Stomach (tissue), 9 donors: ENCODE results near the gene CLEC2L. TPM values are rescaled to one million over a fixed set of nuclear protein-coding genes. Genes with fewer than 3 reads are reported as not detected.

Experiments
- DNase-seq, 2 donors: peaks; one replicate each; pipeline versions ENCODE4 v3.0.0 to v3.0.0-alpha.2; 2013 to 2019
- H3K27ac ChIP-seq, 5 donors: fragments of 200-600 bp in 4 of 5; sonication (generic) in 4 of 5; one replicate each; pipeline ENCODE4 v1.5.1; 2013 to 2019; ENCODE audit warnings: mild to moderate bottlenecking in 1 of 5, moderate library complexity in 1 of 5
- H3K27me3 ChIP-seq, 3 donors: fragments of 200-600 bp; sonication (generic); one replicate each; pipeline ENCODE4 v1.5.1; 2017 to 2019; ENCODE audit warnings: mixed run types in 1 of 3
- H3K36me3 ChIP-seq, 4 donors: fragments of 200-600 bp; sonication (generic); 1 replicate in 3 of 4; 2 replicates in 1 of 4; pipeline ENCODE4 v1.5.1; 2016 to 2019
- H3K4me1 ChIP-seq, 4 donors: fragments of 200-600 bp; sonication (generic); one replicate each; pipeline ENCODE4 v1.5.1; 2016 to 2019
- H3K4me3 ChIP-seq, 4 donors: fragments of 200-600 bp; sonication (generic) in 3 of 4; one replicate each; pipeline ENCODE4 v1.5.1; 2016 to 2019; ENCODE audit warnings: mild to moderate bottlenecking in 1 of 4
- H3K9me3 ChIP-seq, 4 donors: fragments of 200-600 bp; sonication (generic); one replicate each; pipeline ENCODE4 v1.5.1; 2016 to 2019
- CTCF ChIP-seq, 7 experiments: fragments of 450-650 bp in 4 of 7; fragments of 200-600 bp in 3 of 7; sonication (generic) in 3 of 7; IDR thresholded peaks; one replicate each; pipeline ENCODE4 v1.5.1; 2016 to 2019; ENCODE audit warnings: antibody characterized with exemption in 7 of 7, control low read depth in 2 of 7, mild to moderate bottlenecking in 1 of 7
- EP300 ChIP-seq: sonication (generic); formaldehyde crosslinking; IDR thresholded peaks from one replicate; pipeline ENCODE4 v1.6.1; 2017; ENCODE audit warnings: antibody characterized with exemption
- POLR2A ChIP-seq, 4 donors: fragments of 450-650 bp; IDR thresholded peaks; one replicate each; pipeline ENCODE4 v1.6.1; 2016; ENCODE audit warnings: antibody characterized with exemption in 4 of 4, control low read depth in 2 of 4, mild to moderate bottlenecking in 1 of 4, moderate library complexity in 1 of 4
- POLR2AphosphoS5 ChIP-seq, 3 donors: sonication (generic); formaldehyde crosslinking; IDR thresholded peaks; one replicate each; pipeline ENCODE4 v1.6.1; 2016; ENCODE audit warnings: antibody characterized with exemption in 3 of 3
- WGBS, 5 donors: extraction: QIAGEN DNeasy Blood & Tissue Kit in 3 of 5; methylation state at CpG; one replicate each; pipeline versions ENCODE4 v1.1.5 to v1.1.7; 2013 to 2018; 5-methylcytosine and 5-hydroxymethylcytosine counted together
- intact Hi-C: fragments of 100-400 bp; cut with DNase I; formaldehyde crosslinking; loops from one replicate; pipeline ENCODE4 v1.15.1; 2023; ENCODE audit warnings: low total_unique reads
- polyA plus RNA-seq, 3 donors: library from polyadenylated mRNA; stranded (reverse); fragments of 200-250 nt; gene quantifications; one replicate each; pipeline ENCODE4 v1.2.3, GENCODE V29; 2013
- total RNA-seq, 5 donors: library from RNA; depleted of rRNA; stranded (reverse); fragments of >200 nt; gene quantifications; one replicate each; pipeline versions ENCODE4 v1.1.0 to v1.2.3, GENCODE V29; 2014 to 2016
- donor health status: healthy with polysubstance abuse.
- donor health status: Bipolar disorder and iron deficiency.
- donor health status: healthy.

The CLEC2L gene
- total and polyA plus RNA-seq, 8 donors: 0.61 TPM; not detected in 7

GRCh38 chr7:139505563-139505962 is 17.9 kb upstream of the CLEC2L start:
- DNase-seq: no peak
- Histone ChIP-seq H3K4me3 (no peak overlapping the region), H3K27ac (no peak overlapping the region), H3K9me3 (no peaks in the 10 kb centered on the region), H3K36me3 (no peaks in the 10 kb centered on the region), H3K4me1 (peaks cover 0 to 1% (median under 1%) of the 10 kb centered on the region in 4 donors), H3K27me3 (no peaks in the 10 kb centered on the region)
- 67 to 74% (median 70%) methylated on average over 7 to 9 of the region's 9 CpGs for WGBS, 5 donors
- intact Hi-C loops: no loop called here
- TF ChIP-seq CTCF (IDR thresholded peaks at IDR 0.05) (no peak), EP300 (no peak), POLR2AphosphoS5 (IDR thresholded peaks at IDR 0.05) (no peak), POLR2A (IDR thresholded peaks at IDR 0.05) (no peak)

GRCh38 chr7:139509535-139509934 is 13.9 kb upstream of the CLEC2L start:
- no peaks in the 10 kb centered on the region for H3K36me3 ChIP-seq
- H3K4me3 ChIP-seq: no peak overlapping the region
- no peaks in the 10 kb centered on the region for H3K27me3 ChIP-seq
- H3K27ac ChIP-seq: no peak overlapping the region
- no peaks in the 10 kb centered on the region for H3K4me1 ChIP-seq
- TF ChIP-seq EP300: no peak
- TF ChIP-seq POLR2AphosphoS5 (IDR thresholded peaks at IDR 0.05): no peak
- no peak for TF ChIP-seq POLR2A (IDR thresholded peaks at IDR 0.05)
- TF ChIP-seq CTCF (IDR thresholded peaks at IDR 0.05): no peak
- no peaks in the 10 kb centered on the region for H3K9me3 ChIP-seq
- DNase-seq: no peak
- WGBS, 5 donors: 94 to 97% (median 95%) methylated on average over 2 of the region's 2 CpGs
- intact Hi-C loops: no loop called here

GRCh38 chr7:139511315-139511714 is 12.2 kb upstream of the CLEC2L start:
- H3K4me3 ChIP-seq: no peak overlapping the region
- peaks cover 0 to 5% (median 0%) of the 10 kb centered on the region in 3 donors for H3K27me3 ChIP-seq
- H3K9me3 ChIP-seq: no peaks in the 10 kb centered on the region
- DNase-seq: no peak
- H3K36me3 ChIP-seq: no peaks in the 10 kb centered on the region
- H3K27ac ChIP-seq: no peak overlapping the region
- WGBS, 5 donors: 57 to 75% (median 64%) methylated on average over 5 of the region's 5 CpGs
- TF ChIP-seq CTCF (IDR thresholded peaks at IDR 0.05): no peak
- no peak for TF ChIP-seq EP300
- TF ChIP-seq POLR2A (IDR thresholded peaks at IDR 0.05): no peak
- no peak for TF ChIP-seq POLR2AphosphoS5 (IDR thresholded peaks at IDR 0.05)
- H3K4me1 ChIP-seq: no peaks in the 10 kb centered on the region
- intact Hi-C loops: no loop called here

- intact Hi-C loops: no loop called here
- DNase-seq: no peak
- Histone ChIP-seq H3K27me3 (peaks cover 0 to 12% (median 0%) of the 10 kb centered on the region in 3 donors), H3K9me3 (no peaks in the 10 kb centered on the region), H3K36me3 (no peaks in the 10 kb centered on the region), H3K4me3 (no peak overlapping the region), H3K27ac (no peak overlapping the region), H3K4me1 (no peaks in the 10 kb centered on the region)
- TF ChIP-seq CTCF (IDR thresholded peaks at IDR 0.05) (no peak), POLR2AphosphoS5 (IDR thresholded peaks at IDR 0.05) (no peak), POLR2A (IDR thresholded peaks at IDR 0.05) (no peak), EP300 (no peak)
- WGBS, 5 donors: 81 to 89% (median 87%) methylated on average over 7 to 8 of the region's 8 CpGs
Observed at GRCh38 chr7:139515266-139515665, 8.2 kb upstream of the CLEC2L start.
